ENCODE results near the gene GPR84. TPM values are rescaled to one million over a fixed set of nuclear protein-coding genes. Genes with fewer than 3 reads are reported as not detected.
A peak's percentile ranks its signal among the peaks of the same experiment; 100 is the strongest.

Gene GPR84
- total and polyA plus RNA-seq, 2 of the 13 experiments (the other 11 are each of a cell fraction or from before 2014, with no cell fraction given): not detected

- ChIA-PET POLR2A (interaction anchor here (0.7 to 1.4 kb wide), 3 partner anchors 9 to 100 kb away, joined by 4 to 7 read pairs (median 5); partner anchors contain the start of genes CBX5 and HNRNPA1), CTCF (ENCODE audit: low intra/inter-chr PET ratio, low total read pairs) (interaction anchor here (0.8 to 2.4 kb wide), 8 partner anchors 9 to 165 kb away, joined by 3 to 27 read pairs (median 6); no protein-coding TSS in a partner anchor)
- no peaks in the 10 kb centered on the region for H3K79me2 ChIP-seq (ENCODE audit: insufficient read depth, low read length)
- H2AFZ ChIP-seq (ENCODE audit: low read length): no peak overlapping the region
- BruUV-seq (replicated peaks): no TSS peak
- no peaks in the 10 kb centered on the region for H3K36me3 ChIP-seq (replicated peaks in 1 of 2; ENCODE audit: control insufficient read depth in 1 of 2, insufficient read depth in 2 of 2, low read length in 2 of 2)
- no peaks in the 10 kb centered on the region for H3K9me3 ChIP-seq (ENCODE audit: low read length)
- no peaks in the 10 kb centered on the region for H4K20me1 ChIP-seq (ENCODE audit: insufficient read depth, low read length)
- WGBS (ENCODE audit: low lambda C conversion rate): 28% methylated on average over 10 of the region's 19 CpGs
- H3K9ac ChIP-seq (ENCODE audit: insufficient read depth, low read depth, low read length): peak overlapping the region; percentile 17; the same call in 1 of the 2 replicates
- H3K4me1 ChIP-seq (ENCODE audit: insufficient read depth, low read length): peaks cover 23% of the 10 kb centered on the region
- H3K4me3 ChIP-seq (replicated peaks in 1 of 3; ENCODE audit: insufficient read depth in 1 of 3, low read depth in 2 of 3, low read length in 3 of 3): peak overlapping the region; percentile 38 to 71 (median 55)
- peaks cover 0 to 21% of the 10 kb centered on the region in 2 experiments; a peak in 2 of 5 replicates for H3K27me3 ChIP-seq (ENCODE audit: control insufficient read depth in 1 of 2, insufficient read depth in 2 of 2, low read length in 2 of 2)
- intact Hi-C loops (cut with micrococcal nuclease; ENCODE audit: unreplicated experiment): no loop called here
- DNase-seq (ENCODE audit: low spot score) (peak; percentile 79), ATAC-seq (peak; percentile 92), FAIRE-seq (peak; percentile 28)
- H3K4me2 ChIP-seq (ENCODE audit: low read depth, low read length): peak overlapping the region; percentile 100
- H3K27ac ChIP-seq (ENCODE audit: extremely low read length, insufficient read depth, low read length): no peak overlapping the region
- in situ Hi-C loops (cut with HindIII; ENCODE audit: extremely low pct_ligation_motif_present, low pct_unique_long_range_greater_than_20kb): loop anchor here (10.0 kb wide), 1 partner anchor 385 kb away; no protein-coding TSS in a partner anchor
- TF ChIP-seq ZNF296 (CRISPR knock-in tag; conservative IDR thresholded peaks at IDR 0.05): no peak
- TF ChIP-seq ETV5 (CRISPR knock-in tag; IDR thresholded peaks at IDR 0.05; ENCODE audit: borderline replicate concordance): 0 out of 2 replicates have a peak, but pooled peaks have one; percentile 19
- TF ChIP-seq NR1H2 (CRISPR knock-in tag; IDR thresholded peaks at IDR 0.05; ENCODE audit: borderline replicate concordance, low read depth): no peak
- TF ChIP-seq CREB1 (IDR thresholded peaks at IDR 0.05): no peak
- no peak for TF ChIP-seq CREB1 (CRISPR knock-in tag; IDR thresholded peaks at IDR 0.05)
- no peak for TF ChIP-seq ZBTB8A (CRISPR knock-in tag; IDR thresholded peaks at IDR 0.05; ENCODE audit: borderline replicate concordance, low read depth)
- no peak for TF ChIP-seq ZNF441 (CRISPR knock-in tag; IDR thresholded peaks at IDR 0.05; ENCODE audit: borderline replicate concordance)
- no peak for TF ChIP-seq PCBP1 (IDR thresholded peaks at IDR 0.05; ENCODE audit: borderline replicate concordance, low read depth, low read length)
- TF ChIP-seq ATF4 (CRISPR knock-in tag; IDR thresholded peaks at IDR 0.05): no peak
- TF ChIP-seq ZNF713 (CRISPR knock-in tag; IDR thresholded peaks at IDR 0.05): no peak
- TF ChIP-seq E2F1 (CRISPR knock-in tag; IDR thresholded peaks at IDR 0.05): no peak
- TF ChIP-seq ZNF557 (CRISPR knock-in tag; IDR thresholded peaks at IDR 0.05): no peak
- TF ChIP-seq SYNCRIP (IDR thresholded peaks at IDR 0.05; ENCODE audit: insufficient read depth, low read depth, low read length): no peak
- no peak for TF ChIP-seq JARID2 (CRISPR knock-in tag; IDR thresholded peaks at IDR 0.05; ENCODE audit: insufficient replicate concordance)
- no peak for TF ChIP-seq PHB2 (IDR thresholded peaks at IDR 0.05; ENCODE audit: partially characterized antibody)
- TF ChIP-seq HMGXB3 (CRISPR knock-in tag; IDR thresholded peaks at IDR 0.05; ENCODE audit: borderline replicate concordance): peak; percentile 68; the same call in 1 of the 2 replicates
- no peak for TF ChIP-seq THYN1 (CRISPR knock-in tag; IDR thresholded peaks at IDR 0.05; ENCODE audit: borderline replicate concordance, low read depth)
These were observed 15.3 kb upstream of the GPR84 start for GRCh38 chr12:54379398-54380201.
